SIG-M5 treated with dmso at 0.1 percent for 504 hours (cell line): ENCODE data around the gene ALKBH2.

ENCODE experiments used
- DNase-seq: peaks from one replicate; lab custom pipeline; 2025; ENCODE audit not compliant: unreplicated experiment; lab: John Stamatoyannopoulos, UW

Gene ALKBH2

GRCh38 chr12:109093022-109093918 is at the start of gene ALKBH2:
Gene ALKBH2, minus strand, starts transcription at chr12:109093472. Its CDS starts 686 bp downstream, at chr12:109092786.
- peak; percentile 89 for DNase-seq

GRCh38 chr12:109140560-109140959 is 47.3 kb upstream of the ALKBH2 start:
- no peak for DNase-seq

DNA sequence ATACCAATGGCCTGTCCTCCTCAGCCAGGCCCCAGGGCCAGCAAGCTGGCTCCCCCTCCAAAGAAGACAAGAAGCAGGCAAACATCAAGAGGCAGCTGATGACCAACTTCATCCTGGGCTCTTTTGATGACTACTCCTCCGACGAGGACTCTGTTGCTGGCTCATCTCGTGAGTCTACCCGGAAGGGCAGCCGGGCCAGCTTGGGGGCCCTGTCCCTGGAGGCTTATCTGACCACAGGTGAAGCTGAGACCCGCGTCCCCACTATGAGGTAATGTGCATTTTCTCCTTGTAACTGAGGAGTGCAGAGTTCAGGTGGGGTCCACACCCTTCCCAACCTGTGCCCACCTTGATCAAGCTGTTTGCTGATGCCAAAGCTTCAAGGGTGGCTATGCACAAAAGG is 46.5 kb upstream of the ALKBH2 start:
- DNase-seq: no peak

DNA sequence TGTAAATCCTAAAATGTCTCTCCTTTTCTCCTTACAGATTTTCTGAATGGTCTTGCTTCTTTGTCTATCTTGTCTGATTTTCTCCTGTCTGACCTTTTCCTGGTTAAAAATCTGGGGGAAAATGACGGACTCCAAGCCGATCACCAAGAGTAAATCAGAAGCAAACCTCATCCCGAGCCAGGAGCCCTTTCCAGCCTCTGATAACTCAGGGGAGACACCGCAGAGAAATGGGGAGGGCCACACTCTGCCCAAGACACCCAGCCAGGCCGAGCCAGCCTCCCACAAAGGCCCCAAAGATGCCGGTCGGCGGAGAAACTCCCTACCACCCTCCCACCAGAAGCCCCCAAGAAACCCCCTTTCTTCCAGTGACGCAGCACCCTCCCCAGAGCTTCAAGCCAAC is 46.1 kb upstream of the ALKBH2 start:
- no peak for DNase-seq

- DNase-seq: no peak
Observed at GRCh38 chr12:109137055-109137454, 43.8 kb upstream of the ALKBH2 start.

DNA sequence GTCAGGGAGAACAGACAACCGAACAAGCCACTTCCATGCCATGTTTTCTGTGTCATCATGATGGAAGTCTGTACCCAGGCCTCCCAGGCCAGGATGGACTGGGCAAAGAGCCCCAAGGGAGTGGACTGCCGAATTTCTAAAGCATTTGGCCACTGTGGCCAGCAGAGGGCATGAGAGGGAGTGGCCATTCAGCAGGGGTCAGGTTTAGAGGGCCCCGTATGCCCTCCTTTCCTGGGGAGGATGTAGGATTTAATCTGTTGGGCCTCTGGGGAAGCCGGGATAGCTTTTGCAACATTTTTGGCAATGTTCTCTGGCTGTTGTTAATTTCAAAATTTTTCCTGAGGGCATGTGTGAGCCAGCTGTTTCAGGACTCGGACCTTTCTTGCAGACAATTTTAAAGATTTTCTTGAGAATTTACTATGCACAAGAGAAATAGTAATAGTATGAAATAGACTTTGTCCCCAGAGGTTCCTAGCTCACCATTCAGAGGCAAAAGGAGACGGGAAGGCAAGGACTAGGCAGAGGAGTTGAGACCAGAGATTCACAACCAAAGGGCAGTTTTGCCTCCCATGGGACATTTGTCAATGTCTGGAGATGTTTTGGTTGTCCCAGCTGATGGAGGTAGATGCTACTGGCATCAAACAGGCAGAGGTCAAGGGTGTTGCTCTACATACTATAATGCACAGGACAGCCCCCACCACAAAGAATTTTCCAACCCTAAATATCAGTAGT is 41.1 kb upstream of the ALKBH2 start:
- no peak for DNase-seq

DNA sequence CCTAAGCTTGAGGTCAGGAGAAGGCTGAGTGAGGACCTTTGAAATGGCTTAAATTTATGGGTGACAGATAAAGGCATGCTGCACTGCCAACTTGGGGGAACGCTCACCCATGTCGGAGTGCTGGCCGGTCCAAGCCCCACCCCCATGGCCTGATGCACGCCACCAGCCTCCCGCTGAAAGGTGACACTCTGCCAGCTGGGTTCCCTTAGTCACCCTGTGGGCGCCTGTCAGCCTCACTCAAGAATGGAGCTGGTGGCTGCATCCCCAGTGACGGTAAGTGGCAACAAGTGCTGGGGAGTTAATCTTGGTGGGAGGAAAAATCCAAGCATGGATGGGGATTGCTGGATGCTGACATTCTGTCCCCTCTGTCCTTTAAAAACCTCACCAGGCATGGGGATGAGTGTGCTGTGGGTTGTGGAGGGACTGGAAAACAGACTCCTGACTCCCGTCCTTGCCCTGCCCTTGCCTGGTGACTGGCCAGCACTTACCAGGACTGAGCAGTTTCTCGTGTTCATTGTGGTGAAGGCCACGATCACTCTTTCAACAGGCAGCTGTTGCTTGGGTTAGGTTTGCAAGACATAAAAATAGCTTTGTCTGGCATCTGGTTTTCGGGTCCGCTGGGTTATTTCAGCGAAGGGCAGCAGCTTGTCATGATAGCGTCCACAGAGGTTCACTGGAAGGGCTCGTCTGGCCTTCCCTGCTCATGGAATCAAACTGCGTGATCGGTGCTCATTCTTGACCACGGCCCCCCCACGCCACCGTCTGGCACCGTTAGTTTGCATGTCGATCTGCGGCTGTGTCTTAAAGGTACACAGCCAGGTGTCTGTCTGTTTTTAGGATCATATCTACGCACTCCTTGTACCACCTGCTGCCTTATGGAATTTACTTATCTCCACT is 38.1 kb upstream of the ALKBH2 start:
- no peak for DNase-seq

DNA sequence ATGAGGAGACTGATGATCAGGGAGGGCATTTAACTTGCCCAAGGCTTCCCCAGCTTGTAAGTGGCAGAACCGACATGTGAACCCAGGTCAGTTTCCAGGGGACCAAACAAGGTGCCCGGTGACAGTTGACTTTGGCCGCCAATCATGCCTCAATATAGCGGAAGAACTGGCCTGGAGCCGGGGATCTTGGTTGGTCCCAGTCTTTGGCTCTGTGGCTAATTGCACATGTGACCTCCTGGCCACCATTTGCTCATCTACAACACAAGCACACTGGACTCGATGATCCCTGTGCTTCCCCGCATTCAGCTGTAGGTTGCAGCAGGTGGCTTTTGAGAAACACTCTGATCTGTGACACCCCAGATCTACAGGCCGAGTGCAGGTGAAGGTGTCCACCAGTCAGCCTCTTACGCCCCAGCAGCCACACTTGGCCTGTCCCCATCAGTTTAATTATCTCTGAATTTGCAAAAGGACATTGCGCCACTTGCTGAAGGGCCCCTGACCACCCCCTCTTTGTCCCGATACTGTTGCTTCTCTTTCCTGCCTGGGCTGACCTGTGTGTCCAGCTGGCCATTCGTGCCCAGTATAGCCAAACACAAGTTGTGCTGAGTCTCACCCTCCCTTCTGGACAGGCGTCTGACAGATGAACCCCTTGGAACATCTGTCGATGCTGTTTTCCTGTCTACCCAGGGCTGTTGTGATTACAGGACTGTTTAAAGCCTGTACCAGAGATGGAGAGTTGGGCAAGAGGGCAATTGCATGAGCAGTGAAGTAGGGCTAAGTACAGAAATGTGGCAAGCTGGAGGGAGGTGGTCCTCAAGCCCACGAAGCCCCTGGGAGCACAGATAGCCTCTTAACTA is 37.3 kb upstream of the ALKBH2 start:
- DNase-seq: no peak

GRCh38 chr12:109127533-109128242 is 34.4 kb upstream of the ALKBH2 start:
- DNase-seq: no peak

GRCh38 chr12:109126784-109127183 is 33.5 kb upstream of the ALKBH2 start:
- no peak for DNase-seq

DNA sequence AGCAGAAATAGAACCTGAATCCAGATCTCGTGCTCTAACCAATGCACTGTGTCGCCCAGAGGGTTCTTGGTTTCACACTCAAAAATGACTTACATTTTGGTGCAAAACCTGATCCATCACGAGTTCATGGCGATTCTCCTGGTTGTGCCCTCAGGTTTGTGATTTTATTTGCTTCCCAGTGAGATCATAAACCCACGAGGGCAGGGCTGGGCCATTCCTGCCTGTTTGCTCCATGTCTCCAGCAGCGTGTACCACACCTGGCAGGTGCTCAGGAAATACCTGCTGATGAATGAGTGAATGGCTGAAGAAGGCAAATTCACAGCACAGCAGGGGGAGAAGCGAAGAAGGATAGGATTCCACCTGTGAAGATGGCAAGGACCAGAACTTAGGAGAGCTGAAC is 32.5 kb upstream of the ALKBH2 start:
- no peak for DNase-seq

GRCh38 chr12:109124878-109125648 is 31.8 kb upstream of the ALKBH2 start:
- no peak for DNase-seq

DNA sequence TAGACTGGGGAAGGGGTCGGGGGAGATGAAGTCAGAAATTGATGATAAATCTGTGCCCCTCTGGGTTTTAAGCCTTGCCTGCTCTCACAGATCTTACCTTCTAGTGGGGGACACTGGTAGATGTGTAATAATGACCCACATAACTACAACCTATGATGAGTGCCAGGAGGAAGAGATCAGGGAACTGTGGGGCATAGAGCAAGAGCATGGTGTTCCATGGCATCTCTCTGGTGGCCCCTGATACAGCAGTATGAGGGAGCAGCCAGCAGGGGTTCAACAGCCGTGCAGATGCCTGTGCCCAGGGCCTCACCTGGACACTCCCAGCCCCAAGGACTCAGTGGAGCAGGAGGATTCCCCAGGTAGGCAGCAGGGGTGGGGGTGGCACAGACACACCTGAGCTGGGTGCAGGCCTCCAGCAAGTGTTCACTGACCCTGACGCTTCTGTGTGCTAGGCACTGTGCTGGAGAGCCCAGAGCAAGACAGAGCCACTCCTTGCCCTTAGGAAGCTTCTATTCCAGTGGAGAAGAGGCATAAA is 28.1 kb upstream of the ALKBH2 start:
- no peak for DNase-seq

DNA sequence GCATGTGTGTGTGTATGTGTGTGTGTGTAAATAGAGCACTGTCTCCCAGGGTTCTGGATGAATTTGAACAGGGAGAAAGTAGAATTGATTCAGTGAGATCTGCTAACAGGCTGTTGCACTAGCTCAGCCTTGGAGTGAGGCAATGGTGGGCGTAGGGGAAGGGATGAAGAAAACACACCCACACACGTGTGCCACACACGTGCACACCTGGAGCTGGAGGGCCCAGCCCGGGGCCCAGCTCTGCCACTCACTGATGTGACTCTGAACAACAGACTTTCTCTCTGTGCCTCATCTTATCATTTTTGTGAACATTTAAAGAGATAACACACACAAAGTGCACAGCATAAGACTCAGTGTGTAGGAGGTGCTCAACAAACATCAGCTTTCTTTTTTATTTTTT is 27.3 kb upstream of the ALKBH2 start:
- no peak for DNase-seq

DNA sequence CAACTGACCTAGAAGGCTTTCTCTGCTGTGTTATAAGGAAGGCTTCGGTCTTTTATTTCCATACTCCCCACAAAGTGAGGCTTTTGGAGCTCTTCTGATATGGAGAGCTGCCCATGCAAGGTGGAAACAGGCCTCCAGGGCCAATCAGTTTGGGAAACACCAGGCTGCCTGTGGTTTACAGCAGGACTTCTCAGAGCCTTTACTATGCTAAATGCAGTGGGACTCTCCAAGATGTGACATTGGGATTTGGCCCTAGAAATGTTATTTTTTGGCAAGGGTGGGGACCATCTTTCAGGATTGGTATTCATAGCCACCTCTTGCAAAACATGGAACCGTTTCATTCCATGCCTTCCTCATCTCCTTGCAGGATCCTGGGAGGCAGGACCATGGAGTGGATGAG is 26.8 kb upstream of the ALKBH2 start:
- no peak for DNase-seq

DNA sequence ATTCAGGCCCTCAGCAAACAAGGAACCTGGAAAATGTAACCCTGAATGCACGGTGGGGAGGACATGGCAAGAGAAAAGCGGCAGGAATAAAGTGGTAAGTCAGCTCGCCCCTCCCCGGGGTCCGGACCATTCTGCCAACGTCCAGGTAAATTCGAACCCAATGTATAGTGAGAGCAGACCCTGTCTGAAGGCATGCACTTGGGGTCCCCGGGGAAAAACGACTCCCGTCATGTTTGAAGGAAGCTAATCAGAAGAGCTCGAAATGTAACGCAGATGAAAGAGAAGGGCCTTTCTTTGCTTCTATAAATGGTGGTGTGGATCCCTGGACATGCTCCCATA is 23.3 kb upstream of the ALKBH2 start:
- DNase-seq: no peak

DNA sequence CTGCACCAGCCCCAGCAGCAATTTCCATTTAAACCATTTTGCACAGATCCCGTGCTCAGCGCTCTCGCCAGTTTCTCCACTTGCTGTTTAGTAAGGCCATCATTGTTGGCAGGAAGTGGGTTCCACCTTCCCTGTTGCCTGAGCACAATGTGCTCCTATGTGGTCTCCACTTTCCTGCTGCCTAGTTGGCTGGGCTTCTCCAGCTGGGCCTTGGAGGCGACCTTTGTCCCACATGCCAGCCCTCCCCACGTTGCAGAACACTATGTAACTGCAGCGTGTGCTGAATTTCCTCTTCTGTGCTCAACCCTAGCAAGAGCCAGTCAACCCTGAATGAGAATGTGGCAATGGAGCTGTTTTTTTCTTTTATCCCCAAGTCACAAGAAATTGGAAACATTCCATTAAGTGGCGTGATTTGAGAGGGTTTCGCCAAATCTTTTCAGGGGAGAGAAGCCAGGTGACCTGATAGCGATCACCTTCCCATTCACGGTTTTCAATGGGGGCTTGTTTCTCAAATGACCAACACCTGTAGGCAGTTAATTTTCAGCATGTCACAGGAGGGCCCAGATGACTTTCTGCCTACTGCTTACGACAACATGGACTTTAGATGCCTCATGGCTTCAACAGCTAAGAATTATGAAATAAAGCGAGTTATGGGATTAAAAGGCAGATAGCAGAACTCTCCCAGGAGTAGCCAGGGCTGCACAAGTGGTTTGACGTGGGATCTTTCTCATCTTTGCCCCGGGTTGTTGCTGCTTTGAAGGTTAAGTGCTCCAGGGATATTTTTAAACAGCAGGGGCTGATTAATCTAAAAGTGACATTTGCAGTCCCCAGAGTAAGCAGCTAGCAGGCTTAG is 22.7 kb upstream of the ALKBH2 start, which contains the start of gene ACACB:
Gene ACACB, plus strand, starts transcription at position 830 of the 853 bp plus-strand sequence. CDS start 22,819 bp downstream, outside the sequence.
- no peak for DNase-seq

GRCh38 chr12:109115404-109115757 is 22.1 kb upstream of the ALKBH2 start:
- no peak for DNase-seq
